ENCODE data around the gene AHDC1. TPM values are rescaled to one million over a fixed set of nuclear protein-coding genes. Genes with fewer than 3 reads are reported as not detected.
A peak's percentile ranks its signal among the peaks of the same experiment; 100 is the strongest.

AHDC1 gene
- total and polyA plus RNA-seq, 12 donors, result 17.0 to 53.1 (median 40.7) TPM

GRCh38 chr1:27525296-27526272 is 78.4 kb downstream of the AHDC1 start:
- Histone ChIP-seq H3K4me3 (peak overlapping the region in 9 of 10 donors; percentile 13 to 63 (median 46)), H3K4me1 (peaks cover 79 to 95% (median 90%) of the 10 kb centered on the region in 9 donors), H3K9me3 (no peaks in the 10 kb centered on the region), H3K36me3 (no peaks in the 10 kb centered on the region), H3K27me3 (peaks cover 0 to 6% (median 0%) of the 10 kb centered on the region in 7 donors), H3K27ac (peak overlapping the region; percentile 85 to 97 (median 90))
- TF ChIP-seq, protein P1, sequence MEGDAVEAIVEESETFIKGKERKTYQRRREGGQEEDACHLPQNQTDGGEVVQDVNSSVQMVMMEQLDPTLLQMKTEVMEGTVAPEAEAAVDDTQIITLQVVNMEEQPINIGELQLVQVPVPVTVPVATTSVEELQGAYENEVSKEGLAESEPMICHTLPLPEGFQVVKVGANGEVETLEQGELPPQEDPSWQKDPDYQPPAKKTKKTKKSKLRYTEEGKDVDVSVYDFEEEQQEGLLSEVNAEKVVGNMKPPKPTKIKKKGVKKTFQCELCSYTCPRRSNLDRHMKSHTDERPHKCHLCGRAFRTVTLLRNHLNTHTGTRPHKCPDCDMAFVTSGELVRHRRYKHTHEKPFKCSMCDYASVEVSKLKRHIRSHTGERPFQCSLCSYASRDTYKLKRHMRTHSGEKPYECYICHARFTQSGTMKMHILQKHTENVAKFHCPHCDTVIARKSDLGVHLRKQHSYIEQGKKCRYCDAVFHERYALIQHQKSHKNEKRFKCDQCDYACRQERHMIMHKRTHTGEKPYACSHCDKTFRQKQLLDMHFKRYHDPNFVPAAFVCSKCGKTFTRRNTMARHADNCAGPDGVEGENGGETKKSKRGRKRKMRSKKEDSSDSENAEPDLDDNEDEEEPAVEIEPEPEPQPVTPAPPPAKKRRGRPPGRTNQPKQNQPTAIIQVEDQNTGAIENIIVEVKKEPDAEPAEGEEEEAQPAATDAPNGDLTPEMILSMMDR (IDR thresholded peaks at IDR 0.05), result no peak
- intact Hi-C loops (cut with DNase I), result loop anchor here in 2 of 10 donors (5.0 to 10.0 kb wide), 3 partner anchors 33 to 79 kb away; partner anchors contain the start of genes AHDC1 (in 1 of the 2) and WASF2 (in 1 of the 2)
- ATAC-seq (peak; percentile 61 to 81 (median 77)), DNase-seq (peak; percentile 87 to 89)
- 17 to 21% methylated on average over 16 of the region's 16 CpGs for WGBS, 2 donors

DNA sequence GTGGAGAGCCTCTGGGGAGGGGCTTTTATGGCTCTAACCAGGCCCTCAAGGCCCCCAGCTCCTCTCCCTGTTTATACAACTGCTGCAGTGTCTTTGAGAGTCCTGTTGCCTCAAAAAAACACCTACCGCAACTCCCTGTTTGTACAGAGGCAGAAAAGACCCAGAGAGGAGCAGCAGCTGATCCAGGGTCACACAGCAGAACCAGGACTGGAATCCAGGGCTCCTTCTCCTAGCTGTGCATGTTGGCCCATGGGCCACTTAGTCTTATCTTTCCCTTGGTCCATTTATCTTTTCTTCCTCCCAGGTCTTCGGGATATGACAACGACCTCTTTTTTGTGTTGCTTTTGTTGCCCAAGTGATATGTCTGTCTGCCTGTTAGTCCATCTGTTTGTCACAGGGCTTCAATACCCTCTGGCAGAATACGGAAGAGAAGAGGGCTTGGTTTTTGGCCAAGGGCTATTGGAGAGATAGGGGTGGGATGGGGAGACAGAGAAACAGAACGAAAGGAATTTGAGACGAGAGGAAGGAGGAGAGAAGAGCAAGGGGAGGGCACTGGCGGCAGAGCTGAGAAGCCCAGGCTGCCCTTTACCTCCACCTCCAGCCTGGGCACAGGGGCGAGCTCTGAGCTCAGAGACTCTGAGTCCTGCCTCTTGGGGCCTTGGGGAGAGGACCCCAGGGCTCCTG is 80.5 kb downstream of the AHDC1 start:
- no peaks in the 10 kb centered on the region for H3K9me3 ChIP-seq
- 35 to 50% methylated on average over 8 of the region's 8 CpGs for WGBS, 2 donors
- intact Hi-C loops (cut with DNase I), result loop anchor here in 1 of 10 donors (10.0 kb wide), 1 partner anchor 81 kb away; the partner anchor contains the start of gene AHDC1
- ATAC-seq (no peak), DNase-seq (no peak)
- peak overlapping the region in 1 of 10 donors; percentile 33 for H3K4me3 ChIP-seq
- H3K36me3 ChIP-seq, result no peaks in the 10 kb centered on the region
- TF ChIP-seq, protein P1 (IDR thresholded peaks at IDR 0.05), result no peak
- H3K27me3 ChIP-seq, result peaks cover 0 to 6% (median 0%) of the 10 kb centered on the region in 7 donors
- H3K27ac ChIP-seq, result peak overlapping the region; percentile 3 to 87 (median 74)
- H3K4me1 ChIP-seq, result peaks cover 79 to 100% (median 94%) of the 10 kb centered on the region in 9 donors

- intact Hi-C loops (cut with DNase I), result loop anchor here in 1 of 10 donors (10.0 kb wide), 1 partner anchor 82 kb away; the partner anchor contains the start of gene AHDC1
- H3K4me1 ChIP-seq, result peaks cover 73 to 100% (median 92%) of the 10 kb centered on the region in 9 donors
Observed at GRCh38 chr1:27522432-27523336, 81.3 kb downstream of the AHDC1 start.

More at GRCh38 chr1:27522432-27523336, 81.3 kb downstream of the AHDC1 start:
- Histone ChIP-seq H3K27me3 (peaks cover 0 to 1% (median 0%) of the 10 kb centered on the region in 7 donors), H3K4me3 (peak overlapping the region in 3 of 10 donors; percentile 5 to 33 (median 23)), H3K36me3 (no peaks in the 10 kb centered on the region), H3K27ac (peak overlapping the region; percentile 3 to 87 (median 74)), H3K9me3 (no peaks in the 10 kb centered on the region)
- ATAC-seq, result peak in 4 of 8 donors; percentile 1 to 16 (median 12)
- 33 to 35% methylated on average over 31 of the region's 31 CpGs for WGBS, 2 donors
- peak; percentile 62 to 69 for DNase-seq
- TF ChIP-seq, protein P1 (IDR thresholded peaks at IDR 0.05), result peak in 8 of 9 donors; percentile 6 to 59 (median 48)
